IPS DF 6.9 (cell line): ENCODE measurements around the gene ZNF860.

Experiments
- DNase-seq: peaks from one replicate; pipeline ENCODE4 v3.0.0-alpha.2; 2013; ENCODE audit warnings: low read depth, low spot score
- H3K27ac ChIP-seq: one replicate; pipeline ENCODE4 v1.5.1; 2013; ENCODE audit warnings: low read length, control low read depth
- H3K27me3 ChIP-seq: 2 replicates; pipeline ENCODE4 v1.6.1; 2013; ENCODE audit warnings: mild to moderate bottlenecking, low read length; ENCODE audit not compliant: control insufficient read depth, insufficient read depth
- H3K36me3 ChIP-seq: 2 replicates; pipeline ENCODE4 v1.6.1; 2013; ENCODE audit warnings: low read length; ENCODE audit not compliant: control insufficient read depth, insufficient read depth
- H3K4me1 ChIP-seq: 2 replicates; pipeline ENCODE4 v1.6.1; 2013; ENCODE audit warnings: low read length; ENCODE audit not compliant: control insufficient read depth, insufficient read depth
- H3K4me3 ChIP-seq: 2 replicates; pipeline ENCODE4 v1.5.1; 2013; ENCODE audit warnings: mild to moderate bottlenecking, low read length
- H3K9me3 ChIP-seq: 2 replicates; pipeline ENCODE4 v1.6.1; 2013; ENCODE audit warnings: low read length, inconsistent platforms; ENCODE audit not compliant: control insufficient read depth, insufficient read depth
- WGBS: extraction: QIAGEN DNeasy Blood & Tissue Kit; methylation state at CpG from one replicate; pipeline ENCODE4 v1.1.7; 2013; ENCODE audit warnings: mixed read lengths, missing lambda C conversion rate; ENCODE audit not compliant: insufficient read length, insufficient coverage; 5-methylcytosine and 5-hydroxymethylcytosine counted together

ZNF860 gene

DNA sequence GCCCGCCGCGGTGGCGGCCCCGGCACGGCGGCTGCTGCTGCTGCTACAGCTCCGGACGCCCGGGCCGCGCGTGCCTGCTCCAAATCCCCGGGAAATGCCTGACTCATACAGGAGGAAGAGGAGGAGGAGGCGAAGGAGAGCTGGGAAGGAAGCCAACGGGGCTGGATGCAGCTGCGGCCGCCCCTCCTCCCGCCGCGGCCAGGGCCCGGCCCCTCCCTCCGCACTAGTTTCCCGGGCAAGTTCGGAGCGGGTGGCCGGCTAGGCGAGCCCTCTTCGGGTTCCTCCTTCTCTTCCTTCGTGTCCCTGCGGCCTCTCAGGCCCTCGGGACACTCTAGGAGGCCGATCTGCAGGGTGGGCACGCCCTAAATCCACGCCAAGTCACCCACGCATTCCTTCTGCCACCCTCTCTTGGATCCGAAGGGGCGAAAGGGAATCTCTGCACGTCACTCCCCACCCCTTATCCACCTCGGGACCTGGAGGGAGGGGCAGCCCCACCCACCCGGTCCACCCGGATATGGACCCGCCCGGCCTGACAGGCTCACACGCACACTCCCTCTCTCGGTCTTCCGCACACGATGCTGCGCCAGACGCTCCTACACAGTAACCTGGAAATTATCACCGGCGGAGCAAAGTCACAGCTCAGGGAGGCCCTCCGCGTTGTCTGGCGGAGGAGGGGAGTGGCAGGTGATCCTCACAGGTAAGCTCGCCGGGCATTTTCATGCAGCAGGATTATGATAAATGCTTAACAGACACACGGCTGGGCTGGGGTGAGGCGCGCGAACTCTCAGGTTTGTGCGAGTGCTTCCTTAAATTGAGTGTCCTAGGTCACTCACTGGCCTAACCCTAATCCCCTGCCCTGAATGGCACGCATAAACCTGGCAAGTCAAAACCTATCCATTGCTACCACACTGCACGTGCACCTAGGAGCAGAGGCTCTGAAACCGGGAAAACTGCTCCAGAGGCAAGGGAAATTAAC, at the start of gene ZNF860, which contains the start of gene OSBPL10:
Gene ZNF860, plus strand, starts transcription at position 545 of the 976 bp plus-strand sequence. CDS start 7,330 bp downstream, outside the sequence.
Gene OSBPL10, minus strand, starts transcription at position 57 of the 976 bp plus-strand sequence. CDS start 83 bp downstream, outside the sequence.
- Histone ChIP-seq H3K4me1 (no peaks in the 10 kb centered on the region), H3K36me3 (no peaks in the 10 kb centered on the region), H3K27me3 (no peaks in the 10 kb centered on the region), H3K4me3 (peak within 1 kb of the TSS; percentile 55), H3K9me3 (no peaks in the 10 kb centered on the region), H3K27ac (no peak within 1 kb of the TSS)
- WGBS: no CpG with 5 or more reads among the region's 65 CpGs
- no peak for DNase-seq

DNA sequence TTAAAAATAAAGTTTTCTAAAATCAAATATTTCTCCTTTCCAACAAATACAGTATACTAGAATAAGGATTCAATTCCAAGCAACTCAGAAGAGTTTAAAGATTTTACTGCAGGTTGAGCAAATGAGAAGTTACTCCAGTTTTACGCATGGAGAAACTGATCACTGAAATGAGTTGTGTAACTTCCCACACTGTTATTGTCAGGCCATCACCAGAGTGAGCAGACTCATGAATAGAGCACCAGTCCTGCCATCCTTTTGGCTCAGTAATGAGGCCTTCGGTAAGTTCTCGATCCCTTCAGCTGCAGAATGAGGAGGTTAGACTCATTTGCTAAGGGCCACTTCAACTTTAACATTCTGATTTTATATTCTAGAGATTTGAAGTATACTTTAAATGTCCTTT, 48.6 kb upstream of the ZNF860 start:
- Histone ChIP-seq H3K4me1 (peaks cover 4% of the 10 kb centered on the region; the same call in 1 of the 2 replicates), H3K27ac (no peak overlapping the region), H3K27me3 (no peaks in the 10 kb centered on the region), H3K9me3 (no peaks in the 10 kb centered on the region), H3K4me3 (no peak overlapping the region), H3K36me3 (no peaks in the 10 kb centered on the region)
- WGBS: no CpG with 5 or more reads among the region's 3 CpGs
- no peak for DNase-seq

DNA sequence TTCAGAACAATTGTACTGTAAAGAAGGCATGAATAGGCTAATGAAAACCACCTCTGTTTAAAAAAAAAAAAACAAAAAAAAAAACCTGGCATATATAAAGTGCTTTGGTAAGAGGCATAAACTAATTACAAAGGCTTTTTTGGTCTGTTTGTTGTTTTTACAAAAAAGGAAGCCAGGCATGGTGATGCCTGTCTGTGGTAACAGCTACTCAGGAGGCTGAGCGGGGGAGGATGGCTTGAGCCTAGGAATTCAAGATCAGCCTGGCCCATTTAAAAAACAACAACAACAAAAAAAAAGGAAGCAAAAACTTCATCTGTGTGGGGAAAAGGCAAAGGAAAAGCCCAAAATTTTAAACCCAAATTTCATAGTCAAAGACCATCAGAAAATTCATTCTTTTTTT, 47.5 kb upstream of the ZNF860 start:
- Histone ChIP-seq H3K27ac (no peak overlapping the region), H3K4me3 (no peak overlapping the region), H3K9me3 (no peaks in the 10 kb centered on the region), H3K27me3 (no peaks in the 10 kb centered on the region), H3K36me3 (no peaks in the 10 kb centered on the region), H3K4me1 (peaks cover 4% of the 10 kb centered on the region; the same call in 1 of the 2 replicates)
- DNase-seq: no peak
- no CpG with 5 or more reads among the region's 1 CpG for WGBS

DNA sequence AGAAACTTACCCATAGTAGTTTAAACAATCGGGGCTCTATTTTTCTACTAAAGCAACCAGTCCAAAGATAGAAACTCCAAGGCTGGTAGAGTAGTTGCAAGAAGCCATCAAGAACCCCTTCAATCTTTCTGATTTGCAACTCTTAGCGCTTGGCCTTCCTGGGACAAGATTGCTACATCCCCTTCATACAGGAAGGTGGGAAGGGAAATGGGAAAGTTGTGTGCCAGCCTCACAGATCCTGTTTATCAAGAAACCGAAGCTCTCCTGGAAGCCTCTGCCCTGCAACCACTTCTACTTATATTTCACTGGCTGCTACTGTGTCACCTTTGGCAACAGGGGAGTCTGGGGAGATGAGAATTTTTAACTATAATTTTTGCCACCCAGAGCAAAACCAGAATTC, 46.7 kb upstream of the ZNF860 start:
- Histone ChIP-seq H3K4me1 (peaks cover 5% of the 10 kb centered on the region; the same call in 1 of the 2 replicates), H3K9me3 (no peaks in the 10 kb centered on the region), H3K27me3 (no peaks in the 10 kb centered on the region), H3K27ac (no peak overlapping the region), H3K4me3 (no peak overlapping the region), H3K36me3 (no peaks in the 10 kb centered on the region)
- no CpG with 5 or more reads among the region's 3 CpGs for WGBS
- DNase-seq: no peak

DNA sequence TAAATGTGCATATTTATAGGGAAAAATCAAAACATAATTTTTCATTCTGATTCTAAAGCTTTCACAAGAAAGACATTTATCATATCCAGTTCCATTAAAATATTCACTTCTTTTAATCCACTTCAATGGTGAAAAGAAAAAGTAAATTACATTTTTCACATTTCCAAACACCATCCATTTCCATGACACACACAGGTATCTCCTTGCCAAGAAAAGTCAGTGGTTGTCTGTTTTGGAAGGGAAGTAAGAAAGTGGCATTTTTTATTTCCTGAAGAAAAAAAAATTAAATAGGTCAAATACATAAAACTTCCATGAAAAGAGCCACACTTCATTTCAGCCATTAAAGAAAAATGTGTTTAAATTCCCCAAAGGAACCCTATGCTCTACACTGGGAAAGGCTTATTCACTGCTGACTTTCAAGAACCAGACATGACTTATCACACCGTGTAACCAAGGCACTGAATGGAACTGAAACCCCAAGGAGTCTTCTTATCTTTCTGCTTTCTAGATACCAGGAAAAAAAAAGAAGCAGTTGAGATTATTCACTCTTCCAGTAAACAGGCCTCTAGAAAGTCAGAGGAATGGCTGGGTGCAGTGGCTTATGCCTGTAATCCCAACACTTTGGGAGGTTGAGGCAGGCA, 45.0 kb upstream of the ZNF860 start:
- no CpG with 5 or more reads among the region's 1 CpG for WGBS
- no peaks in the 10 kb centered on the region for H3K36me3 ChIP-seq
- DNase-seq: no peak
- no peaks in the 10 kb centered on the region for H3K27me3 ChIP-seq
- no peak overlapping the region for H3K4me3 ChIP-seq
- peaks cover 3% of the 10 kb centered on the region; the same call in 1 of the 2 replicates for H3K4me1 ChIP-seq
- no peaks in the 10 kb centered on the region for H3K9me3 ChIP-seq
- no peak overlapping the region for H3K27ac ChIP-seq

DNA sequence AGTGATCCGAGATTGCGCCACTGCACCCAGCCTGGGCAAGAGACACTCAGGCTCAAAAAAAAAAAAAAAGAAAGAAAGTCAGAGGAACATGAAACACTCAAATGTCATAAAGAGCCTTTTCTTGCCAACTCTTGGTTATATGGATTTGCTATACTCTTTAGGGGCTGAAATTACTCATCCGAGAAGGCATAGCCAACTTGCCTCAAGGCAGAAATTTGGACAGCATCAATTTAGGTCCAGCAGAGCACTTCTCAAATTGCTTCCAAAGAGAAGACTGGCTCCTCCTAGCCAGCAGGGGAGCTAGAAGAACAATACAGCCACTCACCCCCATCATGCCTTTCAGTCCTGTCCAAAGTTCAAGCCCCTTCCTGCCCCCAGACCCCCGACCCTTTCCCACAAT, 44.3 kb upstream of the ZNF860 start:
- H3K9me3 ChIP-seq: no peaks in the 10 kb centered on the region
- no peaks in the 10 kb centered on the region for H3K27me3 ChIP-seq
- H3K4me3 ChIP-seq: no peak overlapping the region
- no CpG with 5 or more reads among the region's 4 CpGs for WGBS
- no peaks in the 10 kb centered on the region for H3K36me3 ChIP-seq
- no peak for DNase-seq
- peaks cover 3% of the 10 kb centered on the region; the same call in 1 of the 2 replicates for H3K4me1 ChIP-seq
- H3K27ac ChIP-seq: no peak overlapping the region

DNA sequence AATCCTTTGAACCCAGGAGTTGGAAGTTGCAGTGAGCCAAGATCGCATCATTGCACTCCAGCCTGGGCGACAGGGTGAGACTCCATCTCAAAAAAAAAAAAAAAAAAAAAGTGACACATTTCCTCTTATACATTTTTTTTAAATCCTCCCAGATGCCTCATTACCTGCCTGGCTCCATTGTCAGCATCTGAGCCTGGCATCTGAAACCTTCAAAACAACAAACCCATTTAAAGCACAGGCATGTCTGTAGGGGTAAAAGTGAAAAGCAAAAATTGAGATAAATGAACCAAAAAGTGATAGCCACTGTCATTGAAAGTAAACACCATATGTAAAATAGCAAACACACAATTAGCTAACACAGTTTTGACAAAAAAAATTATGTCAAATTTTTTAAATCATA, 39.1 kb upstream of the ZNF860 start:
- H3K9me3 ChIP-seq: no peaks in the 10 kb centered on the region
- H3K4me1 ChIP-seq: peaks cover 13% of the 10 kb centered on the region
- no peak for DNase-seq
- H3K27me3 ChIP-seq: no peaks in the 10 kb centered on the region
- H3K36me3 ChIP-seq: no peaks in the 10 kb centered on the region
- no peak overlapping the region for H3K4me3 ChIP-seq
- WGBS: no CpG with 5 or more reads among the region's 2 CpGs
- H3K27ac ChIP-seq: no peak overlapping the region

DNA sequence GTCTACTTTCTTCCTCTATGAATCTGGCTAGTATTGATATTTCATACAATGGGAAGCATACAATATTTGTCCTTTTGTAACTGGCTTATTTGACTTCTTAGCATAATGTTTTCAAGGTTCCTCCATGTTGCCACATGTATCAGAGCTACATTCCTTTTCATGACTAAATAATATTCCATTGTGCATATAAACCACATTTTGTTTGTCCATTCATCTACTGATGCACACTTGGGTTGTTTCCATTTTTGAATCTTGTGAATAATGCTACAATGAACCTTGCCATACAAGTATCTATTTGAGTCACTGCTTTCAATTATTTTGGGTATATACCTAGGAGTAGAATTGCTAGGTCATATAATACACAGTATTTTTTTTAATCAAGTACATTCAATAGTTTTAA, 38.5 kb upstream of the ZNF860 start:
- Histone ChIP-seq H3K9me3 (no peaks in the 10 kb centered on the region), H3K27me3 (no peaks in the 10 kb centered on the region), H3K36me3 (no peaks in the 10 kb centered on the region), H3K27ac (no peak overlapping the region), H3K4me1 (peaks cover 17% of the 10 kb centered on the region), H3K4me3 (no peak overlapping the region)
- no peak for DNase-seq

DNA sequence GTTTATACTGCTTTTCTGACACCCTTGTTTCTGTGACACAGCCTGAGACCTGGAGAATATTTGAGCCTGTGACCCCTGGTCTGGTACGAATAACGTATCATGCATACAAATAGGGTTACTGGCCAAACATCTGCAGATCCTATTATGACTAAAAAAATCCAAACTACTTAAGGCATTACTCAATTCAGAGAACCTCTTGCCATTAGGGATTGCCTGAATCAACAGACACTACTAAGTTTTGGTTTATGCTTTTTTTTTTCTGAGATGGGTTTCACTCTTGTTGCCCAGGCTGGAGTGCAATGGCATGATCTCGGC, 35.9 kb upstream of the ZNF860 start:
- WGBS: no CpG with 5 or more reads among the region's 3 CpGs
- no peak overlapping the region for H3K4me3 ChIP-seq
- no peaks in the 10 kb centered on the region for H3K9me3 ChIP-seq
- H3K27ac ChIP-seq: no peak overlapping the region
- DNase-seq: no peak
- H3K27me3 ChIP-seq: no peaks in the 10 kb centered on the region
- peaks cover 16% of the 10 kb centered on the region for H3K4me1 ChIP-seq
- H3K36me3 ChIP-seq: no peaks in the 10 kb centered on the region

DNA sequence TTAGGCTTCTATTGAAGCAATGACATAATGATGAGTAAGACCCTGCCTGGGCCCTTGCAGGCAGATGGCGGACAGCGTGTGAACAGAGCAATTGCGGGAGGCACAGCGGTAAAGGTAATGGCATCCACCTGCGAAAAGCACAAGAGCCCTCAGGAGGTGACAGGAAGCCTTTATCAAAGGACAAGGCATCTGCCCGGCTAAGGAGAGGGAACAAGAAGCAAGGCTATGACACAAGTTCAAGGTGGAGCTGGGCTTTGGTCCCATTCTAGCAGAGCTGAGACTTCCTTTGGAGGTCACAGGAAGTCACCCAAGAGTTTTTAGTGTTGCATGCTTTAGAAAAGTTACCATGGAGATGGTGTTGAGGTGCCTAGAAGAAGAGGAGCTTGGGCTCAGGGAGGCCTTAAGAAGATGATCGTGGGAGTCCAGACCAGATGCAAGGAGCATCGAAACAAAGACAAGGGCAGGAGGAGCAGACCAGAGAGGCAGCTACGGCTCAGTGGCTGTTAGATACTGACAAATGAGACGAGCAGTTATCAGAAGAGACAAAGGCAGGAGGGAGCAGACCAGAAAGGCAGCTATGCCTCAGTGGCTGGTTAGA, 35.0 kb upstream of the ZNF860 start:
- no peak overlapping the region for H3K27ac ChIP-seq
- DNase-seq: no peak
- no peak overlapping the region for H3K4me3 ChIP-seq
- H3K27me3 ChIP-seq: no peaks in the 10 kb centered on the region
- no peaks in the 10 kb centered on the region for H3K9me3 ChIP-seq
- H3K4me1 ChIP-seq: peaks cover 16% of the 10 kb centered on the region
- no peaks in the 10 kb centered on the region for H3K36me3 ChIP-seq
- WGBS: no CpG with 5 or more reads among the region's 10 CpGs
